GM12878 (cell line): ENCODE results near the gene ANKRD55. TPM values are rescaled to one million over a fixed set of nuclear protein-coding genes. Genes with fewer than 3 reads are reported as not detected.

Experiments
- CHD1 ChIP-seq: IDR thresholded peaks from 2 replicates; pipeline ENCODE4 v1.6.1; 2012; ENCODE audit warnings: low read depth, low read length, improper control_type of control experiment
- CHD2 ChIP-seq: IDR thresholded peaks from 2 replicates; pipeline ENCODE4 v1.6.1; 2011; ENCODE audit warnings: low read depth, low read length, improper control_type of control experiment, borderline replicate concordance
- DPF2 ChIP-seq: fragments of 450-650 bp; IDR thresholded peaks from 2 replicates; pipeline ENCODE4 v1.6.1; 2017; ENCODE audit warnings: mild to moderate bottlenecking
- FOXK2 ChIP-seq: fragments of 450-650 bp; IDR thresholded peaks from 2 replicates; pipeline ENCODE4 v1.6.1; 2017; ENCODE audit warnings: mild to moderate bottlenecking, moderate library complexity
- GATAD2B ChIP-seq: fragments of 450-650 bp; conservative IDR thresholded peaks from 2 replicates; pipeline ENCODE4 v1.6.1; 2017; ENCODE audit warnings: low read depth, mild to moderate bottlenecking, moderate library complexity
- IKZF2 ChIP-seq, 2 experiments: fragments of 450-650 bp; IDR thresholded peaks; 2 replicates each; pipeline ENCODE4 v1.6.1; 2017; ENCODE audit warnings: mild to moderate bottlenecking in 2 of 2, moderate library complexity in 2 of 2
- KAT2A ChIP-seq: conservative IDR thresholded peaks from 2 replicates; pipeline ENCODE4 v1.6.1; 2011; ENCODE audit warnings: low read depth, low read length; ENCODE audit not compliant: control insufficient read depth
- NR2F1 ChIP-seq: fragments of 450-650 bp; conservative IDR thresholded peaks from 2 replicates; pipeline ENCODE4 v1.6.1; 2017; ENCODE audit warnings: mild to moderate bottlenecking
- PAX5 ChIP-seq: IDR thresholded peaks from 2 replicates; pipeline ENCODE4 v1.6.1; 2011; ENCODE audit warnings: low read depth, low read length, borderline replicate concordance
- PAX8 ChIP-seq: fragments of 450-650 bp; IDR thresholded peaks from 2 replicates; pipeline ENCODE4 v1.6.1; 2017; ENCODE audit warnings: mild to moderate bottlenecking, moderate library complexity
- POLR2AphosphoS5 ChIP-seq: IDR thresholded peaks from 2 replicates; pipeline ENCODE4 v1.6.1; 2011; ENCODE audit warnings: mild to moderate bottlenecking, low read length, inconsistent platforms
- RAD51 ChIP-seq: fragments of 450-650 bp; IDR thresholded peaks from 2 replicates; pipeline ENCODE4 v1.6.1; 2016; ENCODE audit warnings: moderate library complexity, mild to moderate bottlenecking, inconsistent platforms
- RCOR1 ChIP-seq: conservative IDR thresholded peaks from 2 replicates; pipeline ENCODE4 v1.6.1; 2012; ENCODE audit warnings: low read depth, low read length, improper control_type of control experiment
- SIN3A ChIP-seq: IDR thresholded peaks from 2 replicates; pipeline ENCODE4 v1.6.1; 2012; ENCODE audit warnings: low read depth, low read length, improper control_type of control experiment
- SMAD1 ChIP-seq: fragments of 450-650 bp; IDR thresholded peaks from 2 replicates; pipeline ENCODE4 v1.6.1; 2018; ENCODE audit warnings: mild to moderate bottlenecking, low read depth; ENCODE audit not compliant: partially characterized antibody
- STAT3 ChIP-seq: IDR thresholded peaks from 2 replicates; pipeline ENCODE4 v1.6.1; 2011; ENCODE audit warnings: low read depth, low read length, improper control_type of control experiment
- SUPT20H ChIP-seq: IDR thresholded peaks from 2 replicates; pipeline ENCODE4 v1.6.1; 2011; ENCODE audit warnings: low read depth, mild to moderate bottlenecking, low read length, moderate library complexity, borderline replicate concordance; ENCODE audit not compliant: control insufficient read depth
- ZNF207 ChIP-seq: fragments of 450-650 bp; IDR thresholded peaks from 2 replicates; pipeline ENCODE4 v1.6.1; 2014; ENCODE audit warnings: antibody characterized with exemption, mild to moderate bottlenecking, borderline replicate concordance
- ZNF24 ChIP-seq: fragments of 450-650 bp; IDR thresholded peaks from 2 replicates; pipeline ENCODE4 v1.6.1; 2017; ENCODE audit warnings: antibody characterized with exemption, mild to moderate bottlenecking
- ZNF274 ChIP-seq: IDR thresholded peaks from one replicate; pipeline ENCODE4 v1.8.0; 2011; ENCODE audit not compliant: insufficient read length, insufficient read depth
- ZNF384 ChIP-seq: IDR thresholded peaks from 2 replicates; pipeline ENCODE4 v1.6.1; 2012; ENCODE audit warnings: low read depth, mild to moderate bottlenecking, low read length, improper control_type of control experiment, borderline replicate concordance
- polyA plus RNA-seq, 11 experiments: library from polyadenylated mRNA; depleted of rRNA in 4 of 11; unstranded in 6 of 11; stranded (reverse) in 5 of 11; fragments of >200 nt; fragmentation: Nextera tagmentation in 4 of 11; fragmentation: Illumina TruSeq in 1 of 11; extraction: Ambion mirVana in 4 of 11; extraction: Trizol in 1 of 11; gene quantifications; 1 replicate in 1 of 11; 2 replicates in 10 of 11; pipeline versions ENCODE4 v1.2.1 to v1.2.3, GENCODE V29; 2011 to 2016; ENCODE audit warnings: inconsistent platforms in 2 of 11, missing spikeins in 2 of 11, low read depth in 1 of 11
- total RNA-seq, 4 experiments: library from RNA; depleted of rRNA in 3 of 4; stranded (reverse); fragments of >200 nt in 3 of 4; fragmentation: Illumina TruSeq in 1 of 4; extraction: Trizol in 1 of 4; gene quantifications; 2 replicates each; pipeline versions ENCODE4 v1.2.1 to v1.2.3, GENCODE V29; 2013 to 2021
- TF ChIP-seq, protein P1 (sequence below): fragments of 450-650 bp; IDR thresholded peaks from 2 replicates; pipeline ENCODE4 v1.6.1; 2017; ENCODE audit warnings: mild to moderate bottlenecking
- TF ChIP-seq, protein P2 (sequence below): IDR thresholded peaks from 2 replicates; pipeline ENCODE4 v1.6.1; 2011; ENCODE audit warnings: borderline replicate concordance, low read depth, mild to moderate bottlenecking, moderate library complexity, low read length; ENCODE audit not compliant: insufficient read depth, poor library complexity, severe bottlenecking
- TF ChIP-seq, protein P3 (sequence below): fragments of 450-650 bp; formaldehyde crosslinking; IDR thresholded peaks from 2 replicates; pipeline ENCODE4 v1.5.0; 2022; ENCODE audit warnings: mild to moderate bottlenecking, missing genetic modification characterization
- TF ChIP-seq, protein P4 (sequence below): fragments of 450-650 bp; IDR thresholded peaks from 2 replicates; pipeline ENCODE4 v1.6.1; 2016; ENCODE audit warnings: mild to moderate bottlenecking

Gene ANKRD55
- total and polyA plus RNA-seq, 10 of the 15 experiments (the other 5 are each of a cell fraction or from before 2014, with no cell fraction given) = 0.04 TPM; not detected in 9

DNA sequence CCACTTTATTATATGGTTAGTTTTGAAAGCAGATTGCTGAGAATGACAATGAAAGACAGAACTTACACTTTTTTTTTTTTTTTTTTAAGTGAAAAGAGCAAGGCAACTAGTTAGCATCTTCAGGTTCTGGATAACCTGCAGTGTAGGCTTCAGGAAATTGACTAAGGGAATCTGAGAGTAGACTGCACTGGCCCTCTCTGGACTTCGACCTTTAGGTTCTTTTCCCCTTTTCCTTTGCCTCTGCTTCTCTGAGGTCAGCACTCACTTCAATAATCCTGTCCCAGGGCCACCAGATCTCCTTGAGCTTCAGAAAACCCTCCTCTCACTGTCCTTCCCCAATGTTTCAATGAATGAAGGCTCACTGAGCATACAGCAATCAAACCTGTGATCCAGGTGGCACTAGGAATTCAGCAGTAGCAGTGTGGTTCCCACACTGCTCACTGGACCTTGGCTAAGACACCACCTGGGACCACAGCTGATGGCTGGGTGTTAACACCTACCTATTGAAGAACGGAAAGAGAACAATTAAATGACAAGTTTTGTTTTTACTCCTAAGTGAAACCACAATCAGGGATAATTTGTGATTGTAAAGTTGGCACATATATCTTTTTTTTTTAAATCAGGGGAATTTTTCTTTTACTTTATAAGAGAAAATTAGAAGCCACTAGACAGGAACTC is 152.6 kb downstream of the ANKRD55 start (continued):
- TF ChIP-seq, protein P1, sequence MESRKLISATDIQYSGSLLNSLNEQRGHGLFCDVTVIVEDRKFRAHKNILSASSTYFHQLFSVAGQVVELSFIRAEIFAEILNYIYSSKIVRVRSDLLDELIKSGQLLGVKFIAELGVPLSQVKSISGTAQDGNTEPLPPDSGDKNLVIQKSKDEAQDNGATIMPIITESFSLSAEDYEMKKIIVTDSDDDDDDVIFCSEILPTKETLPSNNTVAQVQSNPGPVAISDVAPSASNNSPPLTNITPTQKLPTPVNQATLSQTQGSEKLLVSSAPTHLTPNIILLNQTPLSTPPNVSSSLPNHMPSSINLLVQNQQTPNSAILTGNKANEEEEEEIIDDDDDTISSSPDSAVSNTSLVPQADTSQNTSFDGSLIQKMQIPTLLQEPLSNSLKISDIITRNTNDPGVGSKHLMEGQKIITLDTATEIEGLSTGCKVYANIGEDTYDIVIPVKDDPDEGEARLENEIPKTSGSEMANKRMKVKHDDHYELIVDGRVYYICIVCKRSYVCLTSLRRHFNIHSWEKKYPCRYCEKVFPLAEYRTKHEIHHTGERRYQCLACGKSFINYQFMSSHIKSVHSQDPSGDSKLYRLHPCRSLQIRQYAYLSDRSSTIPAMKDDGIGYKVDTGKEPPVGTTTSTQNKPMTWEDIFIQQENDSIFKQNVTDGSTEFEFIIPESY = no peak
- TF ChIP-seq STAT3 (no peak), SUPT20H (no peak), POLR2AphosphoS5 (no peak), GATAD2B (peak; percentile 100), FOXK2 (no peak), CHD1 (no peak), ZNF207 (no peak), CHD2 (peak; percentile 25; the same call in 1 of the 2 replicates), PAX8 (no peak), ZNF274 (no peak), PAX5 (peak; percentile 99), SIN3A (no peak), ZNF384 (peak; percentile 85), KAT2A (no peak), NR2F1 (peak; percentile 83), RAD51 (peak; percentile 46; the same call in 1 of the 2 replicates), ZNF24 (no peak), RCOR1 (peak; percentile 29; the same call in 1 of the 2 replicates), DPF2 (peak; percentile 98), SMAD1 (peak; percentile 95), IKZF2 (IDR thresholded peaks at IDR 0.05) (peak; percentile 96 to 98)
- TF ChIP-seq, protein P2, sequence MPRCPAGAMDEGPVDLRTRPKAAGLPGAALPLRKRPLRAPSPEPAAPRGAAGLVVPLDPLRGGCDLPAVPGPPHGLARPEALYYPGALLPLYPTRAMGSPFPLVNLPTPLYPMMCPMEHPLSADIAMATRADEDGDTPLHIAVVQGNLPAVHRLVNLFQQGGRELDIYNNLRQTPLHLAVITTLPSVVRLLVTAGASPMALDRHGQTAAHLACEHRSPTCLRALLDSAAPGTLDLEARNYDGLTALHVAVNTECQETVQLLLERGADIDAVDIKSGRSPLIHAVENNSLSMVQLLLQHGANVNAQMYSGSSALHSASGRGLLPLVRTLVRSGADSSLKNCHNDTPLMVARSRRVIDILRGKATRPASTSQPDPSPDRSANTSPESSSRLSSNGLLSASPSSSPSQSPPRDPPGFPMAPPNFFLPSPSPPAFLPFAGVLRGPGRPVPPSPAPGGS = peak; percentile 66
- TF ChIP-seq, protein P3, sequence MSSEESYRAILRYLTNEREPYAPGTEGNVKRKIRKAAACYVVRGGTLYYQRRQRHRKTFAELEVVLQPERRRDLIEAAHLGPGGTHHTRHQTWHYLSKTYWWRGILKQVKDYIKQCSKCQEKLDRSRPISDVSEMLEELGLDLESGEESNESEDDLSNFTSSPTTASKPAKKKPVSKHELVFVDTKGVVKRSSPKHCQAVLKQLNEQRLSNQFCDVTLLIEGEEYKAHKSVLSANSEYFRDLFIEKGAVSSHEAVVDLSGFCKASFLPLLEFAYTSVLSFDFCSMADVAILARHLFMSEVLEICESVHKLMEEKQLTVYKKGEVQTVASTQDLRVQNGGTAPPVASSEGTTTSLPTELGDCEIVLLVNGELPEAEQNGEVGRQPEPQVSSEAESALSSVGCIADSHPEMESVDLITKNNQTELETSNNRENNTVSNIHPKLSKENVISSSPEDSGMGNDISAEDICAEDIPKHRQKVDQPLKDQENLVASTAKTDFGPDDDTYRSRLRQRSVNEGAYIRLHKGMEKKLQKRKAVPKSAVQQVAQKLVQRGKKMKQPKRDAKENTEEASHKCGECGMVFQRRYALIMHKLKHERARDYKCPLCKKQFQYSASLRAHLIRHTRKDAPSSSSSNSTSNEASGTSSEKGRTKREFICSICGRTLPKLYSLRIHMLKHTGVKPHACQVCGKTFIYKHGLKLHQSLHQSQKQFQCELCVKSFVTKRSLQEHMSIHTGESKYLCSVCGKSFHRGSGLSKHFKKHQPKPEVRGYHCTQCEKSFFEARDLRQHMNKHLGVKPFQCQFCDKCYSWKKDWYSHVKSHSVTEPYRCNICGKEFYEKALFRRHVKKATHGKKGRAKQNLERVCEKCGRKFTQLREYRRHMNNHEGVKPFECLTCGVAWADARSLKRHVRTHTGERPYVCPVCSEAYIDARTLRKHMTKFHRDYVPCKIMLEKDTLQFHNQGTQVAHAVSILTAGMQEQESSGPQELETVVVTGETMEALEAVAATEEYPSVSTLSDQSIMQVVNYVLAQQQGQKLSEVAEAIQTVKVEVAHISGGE (CRISPR knock-in tag) = no peak
- TF ChIP-seq, protein P4, sequence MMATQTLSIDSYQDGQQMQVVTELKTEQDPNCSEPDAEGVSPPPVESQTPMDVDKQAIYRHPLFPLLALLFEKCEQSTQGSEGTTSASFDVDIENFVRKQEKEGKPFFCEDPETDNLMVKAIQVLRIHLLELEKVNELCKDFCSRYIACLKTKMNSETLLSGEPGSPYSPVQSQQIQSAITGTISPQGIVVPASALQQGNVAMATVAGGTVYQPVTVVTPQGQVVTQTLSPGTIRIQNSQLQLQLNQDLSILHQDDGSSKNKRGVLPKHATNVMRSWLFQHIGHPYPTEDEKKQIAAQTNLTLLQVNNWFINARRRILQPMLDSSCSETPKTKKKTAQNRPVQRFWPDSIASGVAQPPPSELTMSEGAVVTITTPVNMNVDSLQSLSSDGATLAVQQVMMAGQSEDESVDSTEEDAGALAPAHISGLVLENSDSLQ = no peak
